IMR-90 (cell line): ENCODE measurements around the gene MAPK8IP3.

ENCODE experiments used
- CTCF ChIP-seq: conservative IDR thresholded peaks from 2 replicates; pipeline ENCODE4 v1.5.1; 2012; ENCODE audit warnings: mild to moderate bottlenecking, low read depth, low read length, improper control_type of control experiment
- FOS ChIP-seq: fragments of 150-350 bp; IDR thresholded peaks from 2 replicates; pipeline ENCODE4 v1.6.1; 2016; ENCODE audit warnings: low read depth, low read length

- TF ChIP-seq CTCF = peak; percentile 87
- TF ChIP-seq FOS = no peak
Observed at GRCh38 chr16:1812732-1813163, 106.8 kb downstream of the MAPK8IP3 start.
